Fibroblast of the aortic adventitia (primary cell): ENCODE measurements around the gene RALGAPA1. TPM values are rescaled to one million over a fixed set of nuclear protein-coding genes. Genes with fewer than 3 reads are reported as not detected.

Experiments used
- DNase-seq: peaks from one replicate; pipeline ENCODE4 v3.0.0-alpha.2; 2010; ENCODE audit warnings: low read depth
- H3K4me3 ChIP-seq: 2 replicates; pipeline ENCODE4 v1.5.1; 2011; ENCODE audit warnings: low read depth, mild to moderate bottlenecking, control low read depth, low read length, moderate library complexity
- total RNA-seq: library from RNA; depleted of rRNA; stranded (reverse); fragments of >200 nt; gene quantifications from 2 replicates; pipeline ENCODE4 v1.2.3, GENCODE V29; 2012; ENCODE audit warnings: low replicate concordance
- TF ChIP-seq, protein P1 (sequence below): IDR thresholded peaks from 2 replicates; pipeline ENCODE4 v1.5.1; 2011; ENCODE audit warnings: mild to moderate bottlenecking, low read length, control low read depth, inconsistent platforms; ENCODE audit not compliant: insufficient read depth

The RALGAPA1 gene
- total RNA-seq, 1 donor: 52.5 TPM

GRCh38 chr14:35808076-35808637, 938 bp downstream of the RALGAPA1 start:
- TF ChIP-seq, protein P1, sequence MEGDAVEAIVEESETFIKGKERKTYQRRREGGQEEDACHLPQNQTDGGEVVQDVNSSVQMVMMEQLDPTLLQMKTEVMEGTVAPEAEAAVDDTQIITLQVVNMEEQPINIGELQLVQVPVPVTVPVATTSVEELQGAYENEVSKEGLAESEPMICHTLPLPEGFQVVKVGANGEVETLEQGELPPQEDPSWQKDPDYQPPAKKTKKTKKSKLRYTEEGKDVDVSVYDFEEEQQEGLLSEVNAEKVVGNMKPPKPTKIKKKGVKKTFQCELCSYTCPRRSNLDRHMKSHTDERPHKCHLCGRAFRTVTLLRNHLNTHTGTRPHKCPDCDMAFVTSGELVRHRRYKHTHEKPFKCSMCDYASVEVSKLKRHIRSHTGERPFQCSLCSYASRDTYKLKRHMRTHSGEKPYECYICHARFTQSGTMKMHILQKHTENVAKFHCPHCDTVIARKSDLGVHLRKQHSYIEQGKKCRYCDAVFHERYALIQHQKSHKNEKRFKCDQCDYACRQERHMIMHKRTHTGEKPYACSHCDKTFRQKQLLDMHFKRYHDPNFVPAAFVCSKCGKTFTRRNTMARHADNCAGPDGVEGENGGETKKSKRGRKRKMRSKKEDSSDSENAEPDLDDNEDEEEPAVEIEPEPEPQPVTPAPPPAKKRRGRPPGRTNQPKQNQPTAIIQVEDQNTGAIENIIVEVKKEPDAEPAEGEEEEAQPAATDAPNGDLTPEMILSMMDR: no peak
- H3K4me3 ChIP-seq: peak overlapping the region; percentile 84
- DNase-seq: no peak

GRCh38 chr14:35807131-35807961, 1.7 kb downstream of the RALGAPA1 start:
- TF ChIP-seq, protein P1: no peak
- no peak for DNase-seq
- peak overlapping the region; percentile 84 for H3K4me3 ChIP-seq

GRCh38 chr14:35806006-35806907, 2.8 kb downstream of the RALGAPA1 start:
- no peak overlapping the region for H3K4me3 ChIP-seq
- TF ChIP-seq, protein P1: no peak
- no peak for DNase-seq

- no peak overlapping the region for H3K4me3 ChIP-seq
- TF ChIP-seq, protein P1: no peak
- DNase-seq: no peak
Measured at GRCh38 chr14:35797796-35798195, 11.3 kb downstream of the RALGAPA1 start.

- DNase-seq: no peak
- no peak overlapping the region for H3K4me3 ChIP-seq
- TF ChIP-seq, protein P1: no peak
Measured at GRCh38 chr14:35789651-35790050, 19.4 kb downstream of the RALGAPA1 start.

GRCh38 chr14:35786856-35787255, 22.2 kb downstream of the RALGAPA1 start:
- DNase-seq: no peak
- H3K4me3 ChIP-seq: no peak overlapping the region
- TF ChIP-seq, protein P1: no peak
